Neural crest cell (in vitro differentiated cells): ENCODE measurements around the gene TMOD2. TPM values are rescaled to one million over a fixed set of nuclear protein-coding genes. Genes with fewer than 3 reads are reported as not detected.

Source experiments
- DNase-seq: peaks from one replicate; pipeline ENCODE4 v3.0.0; 2021; ENCODE audit warnings: low read depth, mixed read lengths, low spot score
- H3K27ac Mint-ChIP-seq: one replicate; pipeline ENCODE4 v1.8.0; 2021; ENCODE audit warnings: mild to moderate bottlenecking, mixed read lengths; ENCODE audit not compliant: unreplicated experiment
- H3K27me3 Mint-ChIP-seq: 2 replicates; pipeline ENCODE4 v1.8.0; 2021; ENCODE audit warnings: low read depth, mild to moderate bottlenecking, mixed read lengths
- H3K36me3 Mint-ChIP-seq: 2 replicates; pipeline ENCODE4 v1.8.0; 2021; ENCODE audit warnings: low read depth, mild to moderate bottlenecking, mixed read lengths
- H3K4me1 Mint-ChIP-seq: 2 replicates; pipeline ENCODE4 v1.8.0; 2021; ENCODE audit warnings: mixed read lengths
- H3K4me3 Mint-ChIP-seq: one replicate; pipeline ENCODE4 v1.8.0; 2021; ENCODE audit warnings: mild to moderate bottlenecking, mixed read lengths
- H3K9me3 Mint-ChIP-seq: 2 replicates; pipeline ENCODE4 v1.8.0; 2021; ENCODE audit warnings: mixed read lengths
- CTCF ChIP-seq: fragments of 200-600 bp; sonication (generic); conservative IDR thresholded peaks from 2 replicates; pipeline ENCODE4 v1.5.0; 2021; ENCODE audit warnings: antibody characterized with exemption, mild to moderate bottlenecking
- total RNA-seq: library from RNA; stranded (reverse); gene quantifications from 2 replicates; pipeline ENCODE4 v1.2.1, GENCODE V29; 2021

TMOD2 gene
- total RNA-seq, 1 donor from 2014 or later: 17.4 TPM

- peak; percentile 80 for TF ChIP-seq CTCF
- peaks cover 9% of the 10 kb centered on the region for H3K36me3 Mint-ChIP-seq
- peak; percentile 52 for DNase-seq
- H3K9me3 Mint-ChIP-seq: peaks cover 3% of the 10 kb centered on the region
- H3K4me1 Mint-ChIP-seq: peaks cover 24% of the 10 kb centered on the region
- no peaks in the 10 kb centered on the region for H3K27me3 Mint-ChIP-seq
- H3K4me3 Mint-ChIP-seq: no peak overlapping the region
- no peak overlapping the region for H3K27ac Mint-ChIP-seq
Observed at GRCh38 chr15:51775967-51776816, 24.8 kb downstream of the TMOD2 start.

GRCh38 chr15:51776952-51777569, 25.7 kb downstream of the TMOD2 start:
- H3K27ac Mint-ChIP-seq: no peak overlapping the region
- DNase-seq: peak; percentile 69
- H3K4me1 Mint-ChIP-seq: peaks cover 17% of the 10 kb centered on the region
- TF ChIP-seq CTCF: peak; percentile 85
- H3K36me3 Mint-ChIP-seq: peaks cover 17% of the 10 kb centered on the region
- H3K9me3 Mint-ChIP-seq: peaks cover 3% of the 10 kb centered on the region
- H3K27me3 Mint-ChIP-seq: no peaks in the 10 kb centered on the region
- H3K4me3 Mint-ChIP-seq: no peak overlapping the region

- H3K4me3 Mint-ChIP-seq: no peak overlapping the region
- peaks cover 5% of the 10 kb centered on the region for H3K9me3 Mint-ChIP-seq
- TF ChIP-seq CTCF: no peak
Observed at GRCh38 chr15:51780636-51781035, 29.2 kb downstream of the TMOD2 start.

GRCh38 chr15:51781506-51781905, 30.1 kb downstream of the TMOD2 start:
- no peak overlapping the region for H3K27ac Mint-ChIP-seq
- no peak overlapping the region for H3K4me3 Mint-ChIP-seq
- no peaks in the 10 kb centered on the region for H3K27me3 Mint-ChIP-seq
- H3K9me3 Mint-ChIP-seq: peaks cover 5% of the 10 kb centered on the region
- H3K4me1 Mint-ChIP-seq: peaks cover 5% of the 10 kb centered on the region
- TF ChIP-seq CTCF: no peak
- peaks cover 34% of the 10 kb centered on the region for H3K36me3 Mint-ChIP-seq
- no peak for DNase-seq

More at GRCh38 chr15:51780636-51781035, 29.2 kb downstream of the TMOD2 start:
- Mint-ChIP-seq H3K27ac (no peak overlapping the region), H3K27me3 (no peaks in the 10 kb centered on the region), H3K4me1 (peaks cover 8% of the 10 kb centered on the region), H3K36me3 (peaks cover 30% of the 10 kb centered on the region)
- DNase-seq: no peak

- Mint-ChIP-seq H3K4me3 (no peak overlapping the region), H3K9me3 (peaks cover 2% of the 10 kb centered on the region), H3K36me3 (peaks cover 34% of the 10 kb centered on the region), H3K27me3 (no peaks in the 10 kb centered on the region), H3K4me1 (no peaks in the 10 kb centered on the region), H3K27ac (no peak overlapping the region)
- TF ChIP-seq CTCF: peak; percentile 61
- DNase-seq: no peak
Observed at GRCh38 chr15:51782357-51782896, 31.0 kb downstream of the TMOD2 start.
